Peyer's patch (tissue), 4 donors: ENCODE data around the gene EIF4A3.

Source experiments
- POLR2A ChIP-seq, 2 donors: fragments of 450-650 bp; IDR thresholded peaks; one replicate each; pipeline ENCODE4 v1.5.1; 2017; ENCODE audit warnings: antibody characterized with exemption in 2 of 2, mild to moderate bottlenecking in 2 of 2, moderate library complexity in 2 of 2
- TF ChIP-seq, protein P1 (sequence below), 6 experiments: fragments of 450-650 bp in 4 of 6; fragments of 200-600 bp in 2 of 6; sonication (generic) in 1 of 6; IDR thresholded peaks; one replicate each; pipeline ENCODE4 v1.5.1; 2017 to 2019; ENCODE audit warnings: antibody characterized with exemption in 6 of 6, mild to moderate bottlenecking in 3 of 6, moderate library complexity in 1 of 6

DNA sequence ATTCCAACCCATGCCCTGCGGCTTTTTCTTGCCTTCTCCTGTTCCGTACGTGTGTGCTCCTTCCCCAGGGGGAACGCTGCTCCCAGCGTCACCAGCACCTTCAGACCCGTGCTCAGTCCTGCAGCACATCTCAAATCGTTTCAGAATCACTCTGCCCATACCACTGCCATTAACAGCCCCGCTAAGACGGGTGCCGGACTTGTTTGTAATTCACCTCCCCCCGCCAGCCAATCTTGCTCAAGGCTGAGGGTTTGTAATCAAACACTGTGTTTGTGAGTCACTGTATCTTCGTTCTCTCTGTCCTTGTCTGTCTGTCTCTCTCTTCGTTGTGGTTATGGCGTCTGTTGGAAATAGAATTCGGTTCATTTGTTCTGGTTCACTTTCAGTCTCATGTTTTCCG is 40.2 kb upstream of the EIF4A3 start:
- TF ChIP-seq, protein P1, sequence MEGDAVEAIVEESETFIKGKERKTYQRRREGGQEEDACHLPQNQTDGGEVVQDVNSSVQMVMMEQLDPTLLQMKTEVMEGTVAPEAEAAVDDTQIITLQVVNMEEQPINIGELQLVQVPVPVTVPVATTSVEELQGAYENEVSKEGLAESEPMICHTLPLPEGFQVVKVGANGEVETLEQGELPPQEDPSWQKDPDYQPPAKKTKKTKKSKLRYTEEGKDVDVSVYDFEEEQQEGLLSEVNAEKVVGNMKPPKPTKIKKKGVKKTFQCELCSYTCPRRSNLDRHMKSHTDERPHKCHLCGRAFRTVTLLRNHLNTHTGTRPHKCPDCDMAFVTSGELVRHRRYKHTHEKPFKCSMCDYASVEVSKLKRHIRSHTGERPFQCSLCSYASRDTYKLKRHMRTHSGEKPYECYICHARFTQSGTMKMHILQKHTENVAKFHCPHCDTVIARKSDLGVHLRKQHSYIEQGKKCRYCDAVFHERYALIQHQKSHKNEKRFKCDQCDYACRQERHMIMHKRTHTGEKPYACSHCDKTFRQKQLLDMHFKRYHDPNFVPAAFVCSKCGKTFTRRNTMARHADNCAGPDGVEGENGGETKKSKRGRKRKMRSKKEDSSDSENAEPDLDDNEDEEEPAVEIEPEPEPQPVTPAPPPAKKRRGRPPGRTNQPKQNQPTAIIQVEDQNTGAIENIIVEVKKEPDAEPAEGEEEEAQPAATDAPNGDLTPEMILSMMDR (IDR thresholded peaks at IDR 0.05), result no peak
- no peak for TF ChIP-seq POLR2A (IDR thresholded peaks at IDR 0.05)
